Activated CD4-positive, alpha-beta T cell treated with anti-CD3 and anti-CD28 coated beads, Interleukin-2, amount 10 ng/mL, durations not matched to agents 7 days and 5 days (primary cell): ENCODE results near the gene TMEM150B. TPM values are rescaled to one million over a fixed set of nuclear protein-coding genes. Genes with fewer than 3 reads are reported as not detected.

ENCODE experiments used
- CTCF ChIA-PET: fragments of 350-600 bp; sonication (Branson Sonifier 250); formaldehyde crosslinking; loops from one replicate; lab custom pipeline; 2021; ENCODE audit warnings: antibody characterized with exemption; lab: Charles Lee
- POLR2A ChIA-PET: fragments of 350-600 bp; sonication (Branson Sonifier 250); formaldehyde crosslinking; loops from one replicate; lab custom pipeline; 2021; ENCODE audit warnings: antibody characterized with exemption; lab: Charles Lee
- DNase-seq: peaks from one replicate; pipeline ENCODE4 v3.0.0-alpha.2; 2020
- H3K27ac Mint-ChIP-seq: one replicate; pipeline ENCODE4 v1.8.0; 2021; ENCODE audit warnings: mild to moderate bottlenecking, moderate library complexity, mixed read lengths
- H3K27me3 Mint-ChIP-seq: one replicate; pipeline ENCODE4 v1.8.0; 2021; ENCODE audit warnings: mixed read lengths
- H3K36me3 Mint-ChIP-seq: one replicate; pipeline ENCODE4 v1.8.0; 2021; ENCODE audit warnings: low read depth, mixed read lengths
- H3K4me1 Mint-ChIP-seq: one replicate; pipeline ENCODE4 v1.8.0; 2021; ENCODE audit warnings: mixed read lengths
- H3K4me3 Mint-ChIP-seq: one replicate; pipeline ENCODE4 v1.8.0; 2021; ENCODE audit warnings: mild to moderate bottlenecking, moderate library complexity, mixed read lengths
- H3K9me3 Mint-ChIP-seq: one replicate; pipeline ENCODE4 v1.8.0; 2021; ENCODE audit warnings: mixed read lengths
- total RNA-seq, 2 experiments: library from RNA; stranded (reverse); gene quantifications; one replicate each; pipeline ENCODE4 v1.2.3, GENCODE V29; 2021

Gene TMEM150B
- total RNA-seq, 2 experiments from 2014 or later = 0.79 TPM; not detected in 1

GRCh38 chr19:55352040-55352439 lies 26.9 kb upstream of the TMEM150B start:
- no peaks in the 10 kb centered on the region for H3K36me3 Mint-ChIP-seq
- CTCF ChIA-PET = interaction anchor here (1.6 kb wide), 1 partner anchor 192 kb away, joined by 3 read pairs; no protein-coding TSS in a partner anchor
- H3K4me3 Mint-ChIP-seq = no peak overlapping the region
- H3K27me3 Mint-ChIP-seq = peaks cover 43% of the 10 kb centered on the region
- DNase-seq = no peak
- no peaks in the 10 kb centered on the region for H3K9me3 Mint-ChIP-seq
- peaks cover 18% of the 10 kb centered on the region for H3K4me1 Mint-ChIP-seq
- POLR2A ChIA-PET = no interaction called here
- no peak overlapping the region for H3K27ac Mint-ChIP-seq

DNA sequence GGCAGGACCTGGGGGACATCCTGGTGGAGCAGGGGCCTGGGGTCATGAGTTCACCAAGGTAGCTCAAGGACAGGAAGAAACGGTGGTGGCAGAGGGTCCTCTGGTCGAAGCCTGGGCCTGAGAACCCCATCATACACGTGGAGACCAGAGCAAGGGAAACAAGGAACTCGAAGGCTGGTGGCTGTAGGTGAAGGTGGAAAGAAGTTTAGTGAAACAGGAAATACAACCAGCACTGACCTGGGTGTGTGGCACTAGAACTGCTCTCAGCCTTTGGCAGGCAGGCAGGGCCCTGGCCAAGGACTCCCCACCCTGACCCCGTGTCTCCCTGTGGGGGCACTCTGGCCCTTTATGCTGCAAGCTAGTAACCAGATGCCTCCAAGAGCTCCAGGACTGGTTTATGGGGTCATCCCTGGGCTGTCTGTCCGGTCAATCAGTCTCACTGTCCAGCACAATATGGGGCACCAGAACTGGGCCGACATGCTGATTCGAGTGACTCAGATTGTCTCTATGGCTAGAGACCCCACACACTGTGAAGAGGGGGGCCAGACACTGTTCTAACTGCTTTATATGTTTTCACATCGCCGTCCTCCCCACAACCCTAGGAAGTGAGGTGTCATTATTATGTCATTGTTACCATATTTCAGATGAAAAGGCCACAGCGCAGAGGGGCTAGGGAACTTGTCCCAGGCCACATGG lies 25.6 kb upstream of the TMEM150B start:
- no peaks in the 10 kb centered on the region for H3K9me3 Mint-ChIP-seq
- DNase-seq = no peak
- H3K27ac Mint-ChIP-seq = peak overlapping the region; percentile 68
- POLR2A ChIA-PET = no interaction called here
- H3K4me3 Mint-ChIP-seq = no peak overlapping the region
- H3K4me1 Mint-ChIP-seq = peaks cover 18% of the 10 kb centered on the region
- CTCF ChIA-PET = interaction anchor here (0.8 to 1.4 kb wide), 2 partner anchors 12 to 21 kb away, joined by 3 to 4 read pairs; no protein-coding TSS in a partner anchor
- no peaks in the 10 kb centered on the region for H3K36me3 Mint-ChIP-seq
- peaks cover 37% of the 10 kb centered on the region for H3K27me3 Mint-ChIP-seq

DNA sequence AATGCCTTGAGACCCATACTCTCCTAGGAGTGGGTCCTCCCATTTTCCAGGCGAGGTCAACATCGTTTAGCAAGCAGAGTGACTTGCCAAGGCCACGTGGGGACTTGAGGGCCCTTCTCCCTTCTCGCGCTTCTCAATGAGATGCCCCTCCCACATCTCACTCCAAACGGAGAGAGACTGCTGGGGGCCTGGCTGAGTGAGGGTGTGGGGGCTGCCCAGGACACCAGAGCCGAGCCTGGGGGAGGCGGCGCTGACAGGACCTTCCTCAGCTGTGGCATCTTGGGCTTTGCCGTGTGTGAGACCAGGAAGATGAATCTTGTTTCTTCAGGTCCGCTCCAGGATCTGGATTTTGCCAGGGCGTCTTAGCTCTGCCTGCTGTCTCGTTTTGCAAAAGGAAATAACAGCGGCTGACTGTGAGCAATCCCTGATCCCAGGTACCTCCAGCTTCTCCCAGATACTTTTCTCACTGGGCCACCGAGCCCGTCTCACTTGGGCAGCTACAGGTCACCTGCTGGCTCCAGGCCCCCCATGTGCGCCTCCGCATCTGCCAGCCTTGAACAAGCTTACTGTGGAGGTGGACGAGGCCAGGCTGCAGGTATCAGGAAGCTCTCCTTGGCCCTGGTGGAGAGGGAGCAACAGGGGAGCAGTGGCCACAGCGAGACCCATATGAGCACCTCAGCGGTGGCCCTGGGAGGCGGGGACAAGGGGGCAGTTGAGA lies 23.3 kb upstream of the TMEM150B start:
- no peak overlapping the region for H3K4me3 Mint-ChIP-seq
- DNase-seq = no peak
- peaks cover 15% of the 10 kb centered on the region for H3K4me1 Mint-ChIP-seq
- H3K36me3 Mint-ChIP-seq = no peaks in the 10 kb centered on the region
- no peaks in the 10 kb centered on the region for H3K9me3 Mint-ChIP-seq
- CTCF ChIA-PET = interaction anchor here (1.3 to 1.5 kb wide), 2 partner anchors 10 to 27 kb away, joined by 3 to 5 read pairs; no protein-coding TSS in a partner anchor
- peaks cover 23% of the 10 kb centered on the region for H3K27me3 Mint-ChIP-seq
- POLR2A ChIA-PET = no interaction called here
- no peak overlapping the region for H3K27ac Mint-ChIP-seq

GRCh38 chr19:55347442-55348009 lies 22.4 kb upstream of the TMEM150B start:
- Mint-ChIP-seq H3K4me1 (peaks cover 5% of the 10 kb centered on the region), H3K36me3 (no peaks in the 10 kb centered on the region), H3K27ac (no peak overlapping the region), H3K4me3 (no peak overlapping the region), H3K27me3 (peaks cover 14% of the 10 kb centered on the region), H3K9me3 (no peaks in the 10 kb centered on the region)
- DNase-seq = no peak
- ChIA-PET CTCF (interaction anchor here (0.6 kb wide), 1 partner anchor 110 kb away, joined by 3 read pairs; no protein-coding TSS in a partner anchor), POLR2A (no interaction called here)

- Mint-ChIP-seq H3K9me3 (no peaks in the 10 kb centered on the region), H3K4me1 (peaks cover 4% of the 10 kb centered on the region), H3K36me3 (no peaks in the 10 kb centered on the region), H3K4me3 (no peak overlapping the region), H3K27me3 (peaks cover 8% of the 10 kb centered on the region), H3K27ac (no peak overlapping the region)
- no peak for DNase-seq
- ChIA-PET POLR2A (no interaction called here), CTCF (interaction anchor here (0.6 kb wide), 1 partner anchor 109 kb away, joined by 3 read pairs; no protein-coding TSS in a partner anchor)
These were observed 21.7 kb upstream of the TMEM150B start for GRCh38 chr19:55346725-55347441.

DNA sequence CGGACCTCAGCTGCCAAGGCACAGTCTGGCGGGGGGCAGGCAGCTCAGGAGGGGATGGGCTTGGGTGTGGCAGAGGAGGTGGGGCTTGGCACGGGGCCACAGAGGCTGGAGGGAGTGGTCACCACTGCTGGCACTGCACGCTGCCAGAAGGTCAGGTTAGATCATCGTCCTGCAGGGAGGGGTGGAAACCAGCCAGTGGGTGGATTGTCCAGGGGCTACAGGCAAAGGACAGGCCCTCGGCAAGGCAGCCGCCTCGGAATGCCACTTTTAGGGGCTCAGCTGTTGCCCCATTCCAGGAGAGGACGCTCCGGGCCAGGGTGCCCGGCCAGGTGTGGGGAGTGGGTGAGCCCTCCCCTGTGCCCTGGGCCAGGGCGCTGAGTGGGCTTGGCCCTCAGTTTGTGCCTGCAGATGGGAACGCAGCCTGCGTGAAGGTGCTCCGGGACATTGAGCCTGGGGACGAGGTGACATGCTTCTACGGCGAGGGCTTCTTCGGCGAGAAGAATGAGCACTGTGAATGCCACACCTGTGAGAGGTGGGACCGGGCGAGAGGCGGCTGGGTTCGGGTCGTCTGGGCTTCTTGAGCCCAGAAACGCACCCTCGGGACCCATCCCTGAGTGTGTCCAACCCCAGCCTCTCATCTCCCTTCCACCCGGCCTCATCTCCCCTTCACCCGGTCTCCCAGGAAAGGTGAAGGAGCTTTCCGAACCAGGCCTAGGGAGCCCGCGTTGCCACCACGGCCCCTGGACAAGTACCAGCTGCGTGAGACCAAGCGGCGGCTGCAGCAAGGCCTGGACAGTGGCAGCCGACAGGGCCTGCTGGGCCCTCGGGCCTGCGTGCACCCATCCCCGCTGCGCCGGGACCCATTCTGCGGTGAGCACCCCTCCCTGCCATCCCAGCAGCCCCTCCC lies 20.9 kb upstream of the TMEM150B start:
- Mint-ChIP-seq H3K4me3 (no peak overlapping the region), H3K9me3 (no peaks in the 10 kb centered on the region), H3K36me3 (peaks cover 2% of the 10 kb centered on the region), H3K27ac (no peak overlapping the region), H3K27me3 (peaks cover under 1% of the 10 kb centered on the region), H3K4me1 (peaks cover 6% of the 10 kb centered on the region)
- DNase-seq = no peak
- ChIA-PET CTCF (interaction anchor here (0.6 kb wide), 1 partner anchor 10 kb away, joined by 6 read pairs; no protein-coding TSS in a partner anchor), POLR2A (no interaction called here)

- H3K36me3 Mint-ChIP-seq = peaks cover 2% of the 10 kb centered on the region
- H3K9me3 Mint-ChIP-seq = no peaks in the 10 kb centered on the region
- no peak for DNase-seq
- H3K4me3 Mint-ChIP-seq = no peak overlapping the region
- CTCF ChIA-PET = no interaction called here
- POLR2A ChIA-PET = no interaction called here
- no peak overlapping the region for H3K27ac Mint-ChIP-seq
- no peaks in the 10 kb centered on the region for H3K27me3 Mint-ChIP-seq
- peaks cover 11% of the 10 kb centered on the region for H3K4me1 Mint-ChIP-seq
These were observed 20.1 kb upstream of the TMEM150B start for GRCh38 chr19:55345101-55345817.

GRCh38 chr19:55344444-55344843 lies 19.3 kb upstream of the TMEM150B start:
- Mint-ChIP-seq H3K27me3 (no peaks in the 10 kb centered on the region), H3K9me3 (no peaks in the 10 kb centered on the region), H3K4me1 (peaks cover 13% of the 10 kb centered on the region), H3K36me3 (peaks cover 2% of the 10 kb centered on the region), H3K4me3 (no peak overlapping the region), H3K27ac (no peak overlapping the region)
- ChIA-PET CTCF (no interaction called here), POLR2A (no interaction called here)
- no peak for DNase-seq

- H3K27ac Mint-ChIP-seq = peak overlapping the region; percentile 78
- H3K36me3 Mint-ChIP-seq = peaks cover 2% of the 10 kb centered on the region
- peaks cover 22% of the 10 kb centered on the region for H3K4me1 Mint-ChIP-seq
- POLR2A ChIA-PET = no interaction called here
- peaks cover under 1% of the 10 kb centered on the region for H3K27me3 Mint-ChIP-seq
- no peaks in the 10 kb centered on the region for H3K9me3 Mint-ChIP-seq
- H3K4me3 Mint-ChIP-seq = peak overlapping the region; percentile 62
- DNase-seq = no peak
- CTCF ChIA-PET = interaction anchor here (1.0 kb wide), 1 partner anchor 461 kb away, joined by 3 read pairs; no protein-coding TSS in a partner anchor
These were observed 16.7 kb upstream of the TMEM150B start for GRCh38 chr19:55341595-55342531.

- DNase-seq = peak; percentile 70
- CTCF ChIA-PET = interaction anchor here (0.9 to 1.0 kb wide), 2 partner anchors 12 to 460 kb away, joined by 3 read pairs; no protein-coding TSS in a partner anchor
- POLR2A ChIA-PET = no interaction called here
- peak overlapping the region; percentile 86 for H3K4me3 Mint-ChIP-seq
- peaks cover 22% of the 10 kb centered on the region for H3K4me1 Mint-ChIP-seq
- peaks cover 2% of the 10 kb centered on the region for H3K36me3 Mint-ChIP-seq
- peaks cover 6% of the 10 kb centered on the region for H3K27me3 Mint-ChIP-seq
- peak overlapping the region; percentile 90 for H3K27ac Mint-ChIP-seq
- H3K9me3 Mint-ChIP-seq = no peaks in the 10 kb centered on the region
These were observed 16.0 kb upstream of the TMEM150B start for GRCh38 chr19:55341171-55341588.
